Hepatocyte (in vitro differentiated cells): ENCODE data around the gene SAXO2. TPM values are rescaled to one million over a fixed set of nuclear protein-coding genes. Genes with fewer than 3 reads are reported as not detected.
"Not testable (repeated sequence)": the region's sequence is repeated elsewhere in the genome, so short reads cannot be mapped to it uniquely, and the experiment has no call there.

Source experiments
- DNase-seq: peaks from one replicate; pipeline ENCODE4 v3.0.0-alpha.2; 2016; ENCODE audit warnings: low spot score
- H2AFZ ChIP-seq: fragments of 200-600 bp; sonication (generic); 2 replicates; pipeline ENCODE4 v1.6.0; 2016; ENCODE audit warnings: antibody characterized with exemption, mild to moderate bottlenecking
- H3K27ac ChIP-seq: fragments of 200-600 bp; sonication (generic); 2 replicates; pipeline ENCODE4 v1.5.1; 2016; ENCODE audit warnings: mild to moderate bottlenecking
- H3K27me3 ChIP-seq: fragments of 200-600 bp; sonication (generic); 2 replicates; pipeline ENCODE4 v1.6.1; 2016
- H3K36me3 ChIP-seq: fragments of 200-600 bp; sonication (generic); replicated peaks from 2 replicates; pipeline ENCODE4 v1.5.1; 2016; ENCODE audit warnings: low read depth; ENCODE audit not compliant: insufficient read depth
- H3K4me1 ChIP-seq: fragments of 200-600 bp; sonication (generic); 2 replicates; pipeline ENCODE4 v1.5.1; 2016; ENCODE audit warnings: mild to moderate bottlenecking, moderate library complexity; ENCODE audit not compliant: insufficient read depth
- H3K4me2 ChIP-seq: fragments of 200-600 bp; sonication (generic); 2 replicates; pipeline ENCODE4 v1.6.0; 2016
- H3K4me3 ChIP-seq: fragments of 200-600 bp; sonication (generic); 2 replicates; pipeline ENCODE4 v1.5.1; 2016; ENCODE audit warnings: mild to moderate bottlenecking
- H3K79me2 ChIP-seq: fragments of 200-600 bp; sonication (generic); 2 replicates; pipeline ENCODE4 v1.6.0; 2017; ENCODE audit warnings: mild to moderate bottlenecking
- H3K9me2 ChIP-seq: fragments of 200-600 bp; sonication (generic); replicated peaks from 2 replicates; pipeline ENCODE4 v1.6.0; 2017; ENCODE audit warnings: mild to moderate bottlenecking; ENCODE audit not compliant: insufficient read depth
- H3K9me3 ChIP-seq: fragments of 200-600 bp; sonication (generic); 2 replicates; pipeline ENCODE4 v1.5.1; 2016; ENCODE audit warnings: low read depth, mild to moderate bottlenecking
- H4K20me1 ChIP-seq: fragments of 200-600 bp; sonication (generic); 2 replicates; pipeline ENCODE4 v1.6.0; 2016; ENCODE audit warnings: mild to moderate bottlenecking; ENCODE audit not compliant: insufficient read depth, poor library complexity, severe bottlenecking
- EZH2 ChIP-seq: fragments of 200-600 bp; sonication (generic); IDR thresholded peaks from 2 replicates; pipeline ENCODE4 v1.6.1; 2016; ENCODE audit warnings: antibody characterized with exemption, mild to moderate bottlenecking, borderline replicate concordance
- EZH2phosphoT487 ChIP-seq: fragments of 200-600 bp; sonication (generic); IDR thresholded peaks from one replicate; pipeline ENCODE4 v1.6.1; 2018; ENCODE audit warnings: antibody characterized with exemption, mild to moderate bottlenecking, low read depth, moderate library complexity; ENCODE audit not compliant: unreplicated experiment, severe bottlenecking
- WGBS: methylation state at CpG from one replicate; pipeline ENCODE4 v1.1.6; 2016; ENCODE audit warnings: low lambda C conversion rate; ENCODE audit errors: missing lambda C conversion rate; 5-methylcytosine and 5-hydroxymethylcytosine counted together
- polyA plus RNA-seq: library from polyadenylated mRNA; unstranded; fragments of >200 nt; fragmentation: Nextera tagmentation; extraction: Ambion mirVana; gene quantifications from 2 replicates; pipeline ENCODE4 v1.2.1, GENCODE V29; 2016
- total RNA-seq: library from RNA; depleted of rRNA; stranded (reverse); fragments of >200 nt; gene quantifications from 2 replicates; pipeline ENCODE4 v1.2.3, GENCODE V29; 2014
- TF ChIP-seq, protein P1 (sequence below): fragments of 200-600 bp; sonication (generic); IDR thresholded peaks from 2 replicates; pipeline ENCODE4 v1.5.1; 2016; ENCODE audit warnings: antibody characterized with exemption, mild to moderate bottlenecking; ENCODE audit not compliant: poor library complexity

SAXO2 gene
- total and polyA plus RNA-seq, 2 experiments from 2014 or later: 2.0 to 2.3 TPM

DNA sequence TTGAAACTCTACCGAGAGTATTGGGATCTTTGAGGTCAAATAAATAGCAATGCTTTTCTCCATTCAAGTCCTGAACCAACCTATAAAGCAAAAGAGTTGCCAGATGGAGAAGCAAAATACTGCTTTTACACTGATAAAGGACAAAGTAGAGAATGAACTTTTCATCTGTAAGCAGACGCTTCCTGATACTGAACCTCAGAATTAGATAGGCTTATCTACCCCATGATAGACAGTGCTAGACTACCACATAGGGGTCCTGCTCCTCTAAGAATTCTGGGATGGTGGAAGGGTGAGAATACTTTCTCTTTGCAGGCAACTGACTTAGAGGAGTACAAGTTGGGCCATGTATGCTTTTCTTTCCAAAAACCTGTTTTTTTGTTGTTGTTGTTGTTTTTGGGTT, 9.5 kb downstream of the SAXO2 start:
- no peak for TF ChIP-seq EZH2phosphoT487
- no peak for TF ChIP-seq EZH2
- TF ChIP-seq, protein P1, sequence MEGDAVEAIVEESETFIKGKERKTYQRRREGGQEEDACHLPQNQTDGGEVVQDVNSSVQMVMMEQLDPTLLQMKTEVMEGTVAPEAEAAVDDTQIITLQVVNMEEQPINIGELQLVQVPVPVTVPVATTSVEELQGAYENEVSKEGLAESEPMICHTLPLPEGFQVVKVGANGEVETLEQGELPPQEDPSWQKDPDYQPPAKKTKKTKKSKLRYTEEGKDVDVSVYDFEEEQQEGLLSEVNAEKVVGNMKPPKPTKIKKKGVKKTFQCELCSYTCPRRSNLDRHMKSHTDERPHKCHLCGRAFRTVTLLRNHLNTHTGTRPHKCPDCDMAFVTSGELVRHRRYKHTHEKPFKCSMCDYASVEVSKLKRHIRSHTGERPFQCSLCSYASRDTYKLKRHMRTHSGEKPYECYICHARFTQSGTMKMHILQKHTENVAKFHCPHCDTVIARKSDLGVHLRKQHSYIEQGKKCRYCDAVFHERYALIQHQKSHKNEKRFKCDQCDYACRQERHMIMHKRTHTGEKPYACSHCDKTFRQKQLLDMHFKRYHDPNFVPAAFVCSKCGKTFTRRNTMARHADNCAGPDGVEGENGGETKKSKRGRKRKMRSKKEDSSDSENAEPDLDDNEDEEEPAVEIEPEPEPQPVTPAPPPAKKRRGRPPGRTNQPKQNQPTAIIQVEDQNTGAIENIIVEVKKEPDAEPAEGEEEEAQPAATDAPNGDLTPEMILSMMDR: no peak
- WGBS: 74% methylated on average over 2 of the region's 2 CpGs
- Histone ChIP-seq H3K79me2 (no peaks in the 10 kb centered on the region), H3K4me2 (no peak overlapping the region), H4K20me1 (no peaks in the 10 kb centered on the region), H3K9me3 (peaks cover 8% of the 10 kb centered on the region), H2AFZ (no peak overlapping the region), H3K27ac (no peak overlapping the region), H3K36me3 (no peaks in the 10 kb centered on the region), H3K4me1 (no peaks in the 10 kb centered on the region), H3K9me2 (no peaks in the 10 kb centered on the region), H3K4me3 (no peak overlapping the region), H3K27me3 (no peaks in the 10 kb centered on the region)
- DNase-seq: no peak

DNA sequence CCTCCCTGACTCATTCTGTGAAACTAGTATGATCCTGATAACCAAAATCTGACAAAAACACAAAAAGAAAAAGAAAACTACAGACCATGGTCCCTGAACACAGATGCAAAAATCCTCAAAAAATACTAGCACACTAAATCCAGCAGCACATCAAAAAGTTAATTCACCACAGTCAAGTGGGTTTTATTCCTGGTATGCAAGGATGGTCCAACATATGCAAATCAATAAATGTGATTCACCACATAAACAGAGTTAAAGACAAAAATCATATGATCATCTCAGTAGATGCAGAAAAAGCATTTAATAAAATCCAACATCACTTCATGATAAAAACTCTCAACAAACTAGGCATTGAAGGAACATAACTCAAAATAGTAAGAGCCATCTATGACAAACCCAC, 12.8 kb downstream of the SAXO2 start:
- Histone ChIP-seq H3K79me2 (no peaks in the 10 kb centered on the region), H3K4me2 (no peak overlapping the region), H3K4me1 (no peaks in the 10 kb centered on the region), H3K36me3 (no peaks in the 10 kb centered on the region), H3K9me2 (no peaks in the 10 kb centered on the region), H3K4me3 (no peak overlapping the region), H3K27me3 (no peaks in the 10 kb centered on the region), H3K9me3 (peaks cover 8% of the 10 kb centered on the region), H3K27ac (no peak overlapping the region), H2AFZ (no peak overlapping the region), H4K20me1 (no peaks in the 10 kb centered on the region)
- TF ChIP-seq, protein P1: no peak
- TF ChIP-seq EZH2 (no peak), EZH2phosphoT487 (no peak)
- no peak for DNase-seq

DNA sequence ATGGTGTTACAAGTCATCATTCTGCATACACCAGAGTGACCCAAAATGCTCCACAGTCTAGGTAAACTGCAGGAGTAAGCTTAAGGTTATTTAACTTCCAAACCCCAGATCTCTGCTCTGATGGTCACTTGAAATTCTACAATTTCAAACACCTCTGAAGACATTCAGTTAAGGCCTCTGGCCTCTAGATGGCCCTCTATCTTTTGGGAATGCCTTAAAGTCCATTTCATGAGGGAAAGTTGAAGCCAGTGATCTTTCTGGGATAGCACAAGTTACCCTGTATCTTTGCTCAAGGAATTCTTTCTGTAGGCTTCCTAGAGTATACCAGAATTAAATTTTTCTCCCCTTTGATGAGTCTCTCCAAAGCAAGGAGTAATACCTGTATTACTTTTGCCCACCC, 18.7 kb downstream of the SAXO2 start:
- H3K4me3 ChIP-seq, H4K20me1 ChIP-seq, H3K4me1 ChIP-seq, H3K27me3 ChIP-seq, DNase-seq, H2AFZ ChIP-seq, H3K4me2 ChIP-seq, H3K27ac ChIP-seq, H3K9me3 ChIP-seq, H3K9me2 ChIP-seq, H3K36me3 ChIP-seq, H3K79me2 ChIP-seq: not testable (repeated sequence)

DNA sequence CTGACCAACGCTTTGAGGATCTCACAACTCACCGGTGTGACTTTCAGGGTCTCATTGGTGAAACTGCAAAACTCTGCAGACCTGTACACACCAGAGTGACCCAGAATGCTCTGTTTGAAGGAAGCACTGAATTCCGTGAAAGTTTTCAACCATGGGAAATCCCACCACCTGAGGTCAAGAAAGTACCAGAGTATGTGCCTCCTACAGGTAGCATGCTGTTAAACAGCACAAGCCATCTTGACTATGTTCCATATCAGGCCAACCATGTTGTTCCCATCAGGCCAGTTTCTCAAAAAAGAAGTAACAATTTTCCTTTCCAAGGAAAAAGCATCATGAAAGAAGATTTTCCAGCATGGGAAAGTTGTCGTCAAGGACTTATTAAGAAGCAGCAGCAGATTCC, 19.8 kb downstream of the SAXO2 start:
- not testable (repeated sequence) for H3K9me3 ChIP-seq, H3K79me2 ChIP-seq, H3K27ac ChIP-seq, H3K4me2 ChIP-seq, H3K4me3 ChIP-seq, H2AFZ ChIP-seq, H3K9me2 ChIP-seq, H4K20me1 ChIP-seq, H3K27me3 ChIP-seq, H3K4me1 ChIP-seq, DNase-seq, H3K36me3 ChIP-seq
- WGBS: 92% methylated on average over 4 of the region's 4 CpGs

DNA sequence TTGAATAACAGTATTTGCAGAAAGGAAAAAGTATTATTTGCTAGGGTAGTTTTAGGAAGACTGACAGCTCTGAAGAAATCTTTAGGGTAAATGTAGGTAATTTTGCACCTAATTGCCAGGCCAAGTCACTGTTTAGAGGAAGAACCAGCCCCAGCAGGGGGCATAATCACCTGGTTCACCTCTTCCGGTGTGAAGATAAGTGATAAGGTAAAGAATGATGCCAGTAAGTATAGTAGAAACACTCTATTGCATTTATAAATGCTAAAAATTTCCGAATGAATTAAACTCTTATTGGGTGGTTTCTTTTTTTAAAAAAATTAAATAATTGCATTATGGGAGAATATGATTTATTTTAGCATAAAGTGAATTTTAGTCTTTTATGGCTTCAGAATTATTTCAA, 21.8 kb downstream of the SAXO2 start:
- not testable (repeated sequence) for H3K9me2 ChIP-seq, H2AFZ ChIP-seq, H3K9me3 ChIP-seq, H3K4me2 ChIP-seq, H4K20me1 ChIP-seq, H3K4me1 ChIP-seq, DNase-seq, H3K27ac ChIP-seq, H3K79me2 ChIP-seq, H3K36me3 ChIP-seq, H3K4me3 ChIP-seq, H3K27me3 ChIP-seq
- 51% methylated on average over 2 of the region's 2 CpGs for WGBS

DNA sequence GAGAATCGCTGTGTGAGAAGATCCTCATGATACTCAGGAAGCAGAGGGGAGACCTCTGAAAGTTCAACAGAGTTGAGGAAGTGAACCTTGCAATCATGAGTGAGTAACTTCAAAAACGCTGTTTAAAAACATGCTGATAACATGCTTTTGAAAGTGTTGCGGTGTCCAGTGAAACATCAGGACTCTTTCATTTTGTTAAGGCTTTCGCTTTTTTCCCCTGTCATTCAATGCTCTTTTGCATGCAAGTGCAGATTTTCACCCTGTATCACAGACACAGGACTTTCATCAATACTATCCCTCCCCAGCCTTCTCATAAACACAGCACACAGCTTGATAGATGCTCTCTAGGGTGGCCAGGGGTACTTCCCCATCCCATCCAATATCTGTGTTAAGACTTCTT, 23.9 kb downstream of the SAXO2 start:
- not testable (repeated sequence) for H2AFZ ChIP-seq

DNA sequence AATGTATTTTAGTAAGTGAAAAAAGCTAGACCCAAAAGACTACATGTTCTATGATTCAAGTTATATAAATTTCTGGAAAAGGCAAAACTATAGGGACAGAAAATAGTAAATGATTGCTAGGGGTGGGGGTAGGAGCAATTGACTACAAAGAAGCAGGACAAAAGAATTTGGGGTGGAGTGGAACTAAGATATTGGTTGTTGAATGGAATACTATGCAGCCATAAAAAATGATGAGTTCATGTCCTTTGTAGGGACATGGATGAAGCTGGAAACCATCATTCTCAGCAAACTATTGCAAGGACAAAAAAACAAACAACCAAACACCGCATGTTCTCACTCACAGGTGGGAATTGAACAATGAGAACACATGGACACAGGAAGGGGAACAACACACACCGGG, 25.6 kb downstream of the SAXO2 start:
- WGBS: 97% methylated on average over 2 of the region's 2 CpGs
- not testable (repeated sequence) for H3K9me3 ChIP-seq, H3K36me3 ChIP-seq

More for the DNA sequence above, 23.9 kb downstream of the SAXO2 start:
- H3K4me2 ChIP-seq, H3K9me3 ChIP-seq, H3K36me3 ChIP-seq, H4K20me1 ChIP-seq, H3K27me3 ChIP-seq, H3K4me1 ChIP-seq, H3K79me2 ChIP-seq, DNase-seq, H3K9me2 ChIP-seq, H3K27ac ChIP-seq, H3K4me3 ChIP-seq: not testable (repeated sequence)
- 91% methylated on average over 4 of the region's 4 CpGs for WGBS

More for the DNA sequence above, 25.6 kb downstream of the SAXO2 start:
- H3K4me3 ChIP-seq, H3K9me2 ChIP-seq, H2AFZ ChIP-seq, H3K27me3 ChIP-seq, H4K20me1 ChIP-seq, H3K4me2 ChIP-seq, DNase-seq, H3K79me2 ChIP-seq, H3K27ac ChIP-seq, H3K4me1 ChIP-seq: not testable (repeated sequence)
